Germinal center (tissue), 1 donor: ENCODE measurements around the gene VPS16.

Source experiments
- DNase-seq: peaks from one replicate; pipeline ENCODE4 v3.0.0; 2012; ENCODE audit warnings: mixed read lengths, low spot score

VPS16 gene

DNA sequence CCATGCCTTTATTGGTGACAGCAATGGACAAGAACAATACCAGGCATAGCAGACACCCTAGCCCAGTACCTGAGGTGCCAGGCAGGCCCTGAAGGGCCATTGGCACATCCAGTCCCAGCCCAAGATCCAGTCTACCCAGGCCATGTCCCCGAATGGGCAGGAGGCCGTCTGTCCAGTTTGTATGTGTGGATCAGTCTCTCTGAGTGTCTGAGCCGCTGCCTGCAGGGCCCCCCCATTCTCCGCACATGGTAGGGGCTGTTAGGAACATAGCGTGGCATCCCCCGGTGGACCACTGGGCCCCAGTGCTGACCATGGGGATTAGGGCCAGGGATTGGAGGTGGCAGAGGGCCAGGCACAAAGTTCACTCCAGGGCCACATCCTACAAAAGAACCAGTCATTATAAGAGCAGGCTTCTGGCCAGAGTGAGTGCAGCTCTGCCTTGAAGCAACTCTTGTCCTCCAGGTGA is 5.2 kb upstream of the VPS16 start:
- DNase-seq, result no peak

GRCh38 chr20:2836035-2836434 is 4.5 kb upstream of the VPS16 start:
- no peak for DNase-seq

DNA sequence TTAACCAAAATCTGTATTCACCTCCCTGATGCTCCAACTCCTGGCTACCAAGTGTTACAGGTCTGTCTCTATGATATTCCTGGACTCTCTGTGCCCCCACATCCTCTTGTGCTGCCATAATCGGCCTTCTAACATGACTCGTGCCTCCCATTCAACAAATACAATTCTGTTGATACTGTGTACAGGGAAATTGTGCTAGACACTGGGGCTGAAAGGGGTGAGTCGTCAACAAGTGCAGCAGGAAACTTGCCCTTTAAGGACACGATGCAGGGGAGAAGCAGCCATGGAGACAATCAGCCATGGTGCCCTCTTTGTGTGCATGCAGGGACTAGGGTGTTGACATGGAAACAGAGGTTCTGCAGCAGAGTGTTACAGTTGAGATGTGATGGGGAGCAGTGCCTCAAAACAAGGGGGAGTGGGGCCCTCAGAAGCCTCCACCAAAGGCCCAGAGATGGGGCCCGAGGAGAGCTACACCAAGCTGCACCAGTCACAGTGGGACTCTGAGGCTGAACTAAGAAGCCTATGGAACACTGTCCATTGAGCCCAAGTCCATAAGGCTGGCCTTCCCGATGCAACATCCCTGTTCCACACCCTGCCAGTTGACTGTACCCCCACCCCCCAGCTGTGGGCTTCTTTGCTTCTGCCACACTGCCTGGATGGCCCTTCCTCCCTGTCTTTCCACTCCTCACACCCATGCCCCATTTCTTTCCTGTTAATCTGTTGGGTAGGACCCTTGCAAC is 3.2 kb upstream of the VPS16 start:
- DNase-seq, result no peak

DNA sequence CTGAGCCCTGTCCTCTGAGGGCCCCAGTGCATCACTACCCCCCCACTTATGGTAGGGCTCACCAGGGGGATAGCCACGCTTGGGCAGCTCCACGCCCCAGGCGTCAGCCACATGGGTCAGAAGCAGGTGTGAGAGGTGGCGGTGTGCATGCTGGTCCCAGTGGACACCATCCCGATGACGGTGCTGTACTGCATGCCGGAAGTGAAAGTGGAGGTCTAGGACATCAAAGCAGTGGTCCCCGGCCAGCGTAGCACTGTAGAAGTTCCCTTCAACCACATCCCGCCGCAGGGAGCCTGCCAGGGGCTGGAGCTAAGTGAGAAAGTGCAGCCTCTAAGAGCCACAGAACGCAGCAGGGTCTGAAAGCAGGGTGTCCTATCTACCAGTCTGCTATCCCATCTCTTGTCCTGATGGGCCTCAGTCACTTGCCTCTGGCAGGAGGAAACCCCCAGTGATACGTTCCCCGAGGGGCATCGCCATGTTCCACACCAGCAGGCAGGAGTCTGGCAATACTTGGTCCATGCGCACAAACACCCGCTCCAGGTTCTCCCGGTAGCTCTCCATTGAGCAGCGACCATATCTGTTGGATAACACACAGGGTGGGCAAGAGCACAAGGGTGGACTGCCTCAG is 2.3 kb upstream of the VPS16 start:
- DNase-seq, result no peak

- no peak for DNase-seq
These were observed 1.5 kb upstream of the VPS16 start for GRCh38 chr20:2838847-2839671.

GRCh38 chr20:2839732-2840137 is 810 bp upstream of the VPS16 start:
- no peak for DNase-seq

DNA sequence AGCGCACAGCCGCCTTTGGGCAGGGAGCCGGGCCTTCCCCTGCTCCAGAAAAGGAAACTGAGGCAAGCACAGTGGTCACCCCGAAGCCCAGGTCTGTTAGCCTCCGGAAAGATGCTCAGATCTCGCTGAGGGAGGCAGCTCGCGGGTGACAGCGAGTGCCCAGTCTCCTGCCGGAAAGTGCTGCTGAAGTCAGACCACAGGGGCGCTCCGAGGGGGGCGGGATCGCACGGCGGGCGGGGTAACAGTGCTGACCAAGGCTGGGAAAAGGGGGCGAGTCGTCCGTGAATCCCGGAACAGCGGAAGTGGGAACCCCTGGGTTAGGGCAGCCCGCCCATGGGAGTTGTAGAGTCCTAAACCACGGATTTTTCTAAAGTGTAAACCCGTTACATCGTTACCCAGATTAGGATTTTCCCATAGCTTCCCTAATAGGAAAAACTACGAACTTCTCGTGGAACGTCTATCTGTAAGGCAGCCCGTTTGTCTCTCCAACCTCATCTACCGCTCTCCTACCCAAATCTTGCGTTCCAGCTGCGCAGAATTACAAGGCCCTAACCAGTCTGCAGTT is 504 bp downstream of the VPS16 start:
- peak; percentile 53 for DNase-seq

DNA sequence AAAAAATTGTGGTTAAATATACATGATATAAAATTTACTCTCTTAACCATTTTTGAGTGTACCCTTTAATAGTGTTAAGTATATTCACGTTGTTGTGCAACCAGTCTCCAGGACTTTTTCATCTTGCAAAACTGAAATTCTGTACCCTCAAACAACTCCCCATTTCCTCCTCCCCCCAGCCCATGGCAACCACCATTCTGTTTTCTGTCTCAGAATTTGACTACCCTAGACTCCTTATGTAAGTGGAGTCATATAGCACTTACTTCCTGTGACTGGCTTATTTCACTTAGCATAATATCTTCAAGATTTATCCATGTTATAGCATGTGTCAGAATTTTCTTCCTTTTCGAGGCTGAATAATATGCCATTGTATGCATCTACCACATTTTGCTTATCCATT is 5.1 kb downstream of the VPS16 start:
- no peak for DNase-seq

DNA sequence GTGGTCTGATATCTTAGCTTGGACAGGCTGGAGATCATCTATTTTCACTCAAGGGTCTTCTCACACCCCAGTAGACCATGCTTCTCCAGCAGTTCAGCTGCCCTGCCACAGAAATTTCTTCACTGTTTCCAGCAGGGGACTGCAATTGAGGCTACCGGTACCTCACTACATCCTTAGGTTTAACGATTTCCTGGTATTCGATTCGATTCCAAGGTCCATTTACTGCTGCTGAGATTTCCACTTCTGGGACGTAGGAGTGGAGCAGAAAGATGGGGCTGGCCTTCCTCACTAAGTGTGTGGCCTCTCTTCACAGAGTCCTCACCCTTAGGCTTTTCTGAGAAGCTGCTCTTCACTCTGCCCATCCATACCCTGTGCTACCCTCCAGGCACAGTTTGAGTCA is 6.2 kb downstream of the VPS16 start:
- no peak for DNase-seq

DNA sequence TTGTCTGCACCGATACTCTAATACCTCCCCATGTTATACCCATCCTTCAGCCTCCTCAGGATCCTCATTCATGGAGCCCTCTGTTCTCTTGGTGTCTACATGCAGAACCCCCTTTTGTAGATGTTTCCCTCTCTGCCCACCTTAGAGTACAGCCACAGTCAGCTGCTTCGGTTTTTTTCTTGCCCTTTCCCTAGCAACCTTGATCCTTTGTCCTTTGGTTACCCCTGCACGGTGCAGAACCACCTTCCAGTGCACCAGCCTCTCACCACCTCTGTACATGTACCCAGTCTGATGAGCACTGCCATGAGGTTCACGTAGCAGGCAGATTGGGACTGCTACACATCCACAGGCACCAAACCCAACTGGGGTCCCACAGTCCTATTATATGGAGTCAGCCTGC is 7.3 kb downstream of the VPS16 start:
- no peak for DNase-seq

GRCh38 chr20:2849529-2849928 is 9.0 kb downstream of the VPS16 start:
- DNase-seq, result no peak

DNA sequence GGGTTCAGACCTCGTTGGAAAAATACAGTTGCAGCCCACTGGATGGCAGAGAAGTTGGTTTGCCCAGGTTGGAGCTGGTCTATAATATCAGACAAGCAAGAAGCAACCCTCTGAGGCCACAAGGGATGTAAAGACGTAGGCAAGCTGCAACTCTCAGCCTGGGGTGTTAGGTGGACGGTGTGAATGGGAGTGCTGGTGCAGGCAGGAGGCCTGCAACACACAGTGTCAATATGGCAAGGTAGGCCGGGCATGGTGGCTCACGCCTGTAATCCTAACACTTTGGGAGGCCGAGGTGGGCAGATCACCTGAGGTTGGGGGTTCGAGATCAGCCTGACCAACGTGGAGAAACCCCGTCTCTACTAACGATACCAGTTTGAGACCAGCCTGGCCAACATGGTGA is 10.5 kb downstream of the VPS16 start:
- DNase-seq, result no peak

DNA sequence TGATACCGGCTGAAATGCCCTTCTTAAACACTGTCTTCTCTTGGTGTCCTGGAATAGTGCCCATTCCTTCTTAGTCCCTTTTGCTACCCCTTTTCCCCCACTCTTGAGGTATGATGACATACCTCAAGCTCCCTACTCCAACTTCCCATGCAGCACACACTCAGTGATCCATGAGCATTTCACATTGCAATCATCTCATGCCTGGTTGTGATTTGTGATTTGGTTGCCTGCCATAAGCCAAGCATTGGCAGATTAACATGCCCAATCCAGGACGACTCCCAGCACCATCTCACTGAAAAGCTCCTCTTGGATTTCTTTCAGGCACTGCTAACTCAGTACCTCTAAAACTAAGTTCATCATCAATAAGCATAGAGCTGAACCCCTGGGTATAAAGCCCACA is 18.0 kb downstream of the VPS16 start:
- no peak for DNase-seq

DNA sequence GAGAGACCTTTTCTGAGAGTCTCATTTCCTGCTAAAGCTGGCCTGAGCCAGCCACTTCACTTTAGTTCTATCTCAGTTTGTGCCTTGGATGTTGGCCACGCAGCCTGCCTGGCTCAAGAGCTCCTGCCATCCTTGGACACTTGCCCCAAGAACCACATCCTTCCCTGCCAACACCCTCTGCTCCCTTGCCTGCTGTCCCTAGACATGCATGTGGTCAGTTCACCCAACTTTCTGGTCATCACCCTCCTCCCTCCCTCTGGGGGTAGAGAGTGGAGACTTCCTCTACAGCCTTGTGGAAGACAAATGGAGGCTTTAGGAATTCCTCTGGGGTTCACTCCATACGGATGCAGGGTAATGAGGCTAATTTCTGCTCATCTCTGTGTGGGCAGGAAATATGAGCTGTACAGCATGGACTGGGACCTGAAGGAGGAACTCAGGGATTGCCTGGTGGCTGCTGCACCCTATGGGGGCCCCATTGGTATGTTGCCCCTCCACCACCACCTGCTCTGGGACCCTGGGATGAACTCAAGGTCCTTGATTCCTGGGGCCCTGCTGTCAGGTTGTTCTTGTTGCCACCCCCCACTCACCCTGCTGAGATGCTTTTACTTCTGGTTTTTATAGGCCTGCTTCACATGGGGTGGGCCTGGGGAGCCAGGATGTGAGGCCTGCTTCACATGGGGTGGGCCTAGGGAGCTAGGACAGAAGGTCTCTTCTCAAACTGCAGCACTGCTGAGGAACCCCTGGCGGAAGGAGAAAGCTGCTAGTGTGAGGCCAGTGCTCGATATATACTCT is 19.0 kb downstream of the VPS16 start:
- no peak for DNase-seq

- no peak for DNase-seq
These were observed 24.1 kb downstream of the VPS16 start for GRCh38 chr20:2864626-2865025.

DNA sequence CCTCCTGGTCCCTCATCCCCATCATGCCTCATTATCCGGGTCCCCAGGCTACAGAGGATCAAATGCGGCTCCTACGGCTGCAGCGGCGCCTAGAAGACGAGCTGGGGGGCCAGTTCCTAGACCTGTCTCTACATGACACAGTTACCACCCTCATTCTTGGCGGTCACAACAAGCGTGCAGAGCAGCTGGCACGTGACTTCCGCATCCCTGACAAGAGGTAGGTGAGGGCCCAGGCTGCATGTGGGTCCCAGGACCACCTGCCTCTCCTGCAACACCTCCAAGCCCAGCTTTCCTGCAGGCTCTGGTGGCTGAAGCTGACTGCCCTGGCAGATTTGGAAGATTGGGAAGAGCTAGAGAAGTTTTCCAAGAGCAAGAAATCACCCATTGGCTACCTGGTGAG is 24.6 kb downstream of the VPS16 start:
- no peak for DNase-seq

DNA sequence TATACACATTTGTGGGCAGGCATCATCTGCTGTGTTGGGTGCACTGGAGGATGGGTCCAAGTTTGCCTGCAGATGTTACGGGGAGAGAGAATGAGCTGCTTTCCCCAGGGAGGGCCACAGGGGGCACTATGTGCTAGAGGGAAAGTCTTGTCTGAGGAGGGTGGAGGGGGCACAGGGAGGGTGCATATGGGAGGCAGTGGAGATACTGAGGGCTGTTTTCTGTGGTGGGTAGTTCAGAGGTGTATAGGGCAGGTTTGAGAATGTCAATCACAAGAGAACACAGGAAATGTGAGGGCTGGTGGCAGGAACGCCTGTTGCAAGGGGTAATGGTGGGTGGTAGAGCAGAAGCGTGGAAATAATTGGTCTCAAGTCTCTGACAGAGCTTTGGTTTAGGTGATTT is 25.1 kb downstream of the VPS16 start:
- no peak for DNase-seq

DNA sequence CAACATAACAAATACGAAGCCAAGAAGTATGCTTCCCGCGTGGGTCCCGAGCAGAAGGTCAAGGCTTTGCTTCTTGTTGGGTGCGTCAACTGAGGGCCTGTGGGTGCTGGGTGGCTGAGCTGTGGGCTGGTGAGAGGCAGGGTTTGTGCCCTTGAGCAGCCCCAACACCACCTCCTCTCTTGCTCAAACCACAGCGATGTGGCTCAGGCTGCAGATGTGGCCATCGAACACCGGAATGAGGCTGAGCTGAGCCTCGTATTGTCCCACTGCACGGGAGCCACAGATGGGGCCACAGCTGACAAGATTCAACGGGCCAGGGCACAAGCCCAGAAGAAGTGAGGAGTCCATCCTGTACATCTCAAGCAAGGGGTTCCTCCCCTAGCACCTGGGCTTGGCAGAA is 25.7 kb downstream of the VPS16 start:
- DNase-seq, result no peak

DNA sequence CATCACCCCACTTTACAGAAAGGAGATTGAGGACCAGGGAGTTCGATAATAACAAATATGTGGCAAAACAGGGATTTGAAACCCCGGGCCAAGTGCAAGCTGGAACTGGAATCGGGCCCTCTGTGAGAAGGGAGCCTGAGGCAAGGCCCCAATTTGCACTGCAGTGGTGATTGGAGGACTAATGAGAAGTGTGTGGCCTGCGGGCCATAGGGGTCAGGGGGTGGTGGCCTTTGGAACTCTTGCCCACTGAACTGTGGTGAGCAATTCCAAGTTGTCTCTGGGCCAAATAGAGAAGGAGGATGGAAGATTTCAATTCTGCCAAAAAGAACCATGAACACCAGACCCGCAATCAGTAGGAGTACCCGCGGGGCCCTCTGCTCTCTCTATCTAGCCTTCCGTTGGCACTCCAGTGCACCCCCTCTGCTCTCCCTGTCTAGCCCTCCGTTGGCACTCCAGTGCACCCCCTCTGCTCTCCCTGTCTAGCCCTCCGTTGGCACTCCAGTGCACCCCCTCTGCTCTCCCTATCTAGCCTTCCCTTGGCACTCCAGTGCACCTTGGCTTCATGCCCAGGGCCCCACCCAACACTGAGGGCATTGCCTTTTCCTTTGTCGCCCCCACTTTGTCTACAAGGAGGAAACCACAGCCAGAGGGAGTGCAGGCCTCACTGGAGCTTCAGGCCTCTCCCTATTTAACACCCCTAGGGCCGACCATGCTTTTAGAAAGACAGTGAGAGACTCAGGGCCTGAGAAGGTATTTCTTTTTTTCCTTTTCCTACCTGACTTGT is 26.7 kb downstream of the VPS16 start:
- no peak for DNase-seq

- DNase-seq, result no peak
These were observed 28.8 kb downstream of the VPS16 start for GRCh38 chr20:2869381-2869780.

- DNase-seq, result no peak
These were observed 30.5 kb downstream of the VPS16 start for GRCh38 chr20:2871111-2871465.
